PC-3 (cell line): ENCODE data around the gene PCARE.

ENCODE experiments used
- CTCF ChIP-seq: fragments of 300-600 bp; sonication (generic); conservative IDR thresholded peaks from 2 replicates; pipeline ENCODE4 v1.5.1; 2017; ENCODE audit warnings: antibody characterized with exemption, low read depth, mild to moderate bottlenecking, low read length
- EZH2 ChIP-seq: fragments of 300-600 bp; sonication (generic); IDR thresholded peaks from one replicate; pipeline ENCODE4 v1.6.1; 2017; ENCODE audit warnings: antibody characterized with exemption, mild to moderate bottlenecking, low read length; ENCODE audit not compliant: unreplicated experiment
- EZH2phosphoT487 ChIP-seq: fragments of 300-600 bp; sonication (generic); IDR thresholded peaks from 2 replicates; pipeline ENCODE4 v1.6.1; 2018; ENCODE audit warnings: mild to moderate bottlenecking, antibody characterized with exemption, low read length, borderline replicate concordance

- TF ChIP-seq CTCF (no peak), EZH2 (no peak), EZH2phosphoT487 (no peak)
These were observed 3.8 kb downstream of the PCARE start for GRCh38 chr2:29070526-29070925.
